CD14-positive monocyte (primary cell): ENCODE data around the gene ARF5. TPM values are rescaled to one million over a fixed set of nuclear protein-coding genes. Genes with fewer than 3 reads are reported as not detected.

ENCODE experiments used
- DNase-seq, 3 donors: peaks; one replicate each; pipeline ENCODE4 v3.0.0-alpha.2; 2011 to 2022
- H2AFZ ChIP-seq: 2 replicates; pipeline ENCODE4 v1.6.0; 2012; ENCODE audit warnings: mild to moderate bottlenecking, low read depth, low read length, inconsistent platforms; ENCODE audit not compliant: insufficient read depth, poor library complexity, severe bottlenecking
- H3K27ac ChIP-seq, 2 donors: 1 replicate in 1 of 2; 2 replicates in 1 of 2; pipeline ENCODE4 v1.5.1; 2012 to 2013; ENCODE audit warnings: low read length in 2 of 2, control low read depth in 1 of 2, inconsistent platforms in 1 of 2, low read depth in 1 of 2, mild to moderate bottlenecking in 1 of 2
- H3K27me3 ChIP-seq, 2 donors: one replicate each; pipeline versions ENCODE4 v1.6.0 to v1.6.1; 2011 to 2013; ENCODE audit warnings: low read length in 2 of 2; ENCODE audit not compliant: control insufficient read depth in 2 of 2, insufficient read depth in 2 of 2
- H3K36me3 ChIP-seq, 2 donors: replicated peaks in 1 of 2; 1 replicate in 1 of 2; 2 replicates in 1 of 2; pipeline versions ENCODE4 v1.5.1 to v1.6.1; 2012 to 2013; ENCODE audit warnings: low read length in 2 of 2, control low read depth in 1 of 2, inconsistent platforms in 1 of 2, mild to moderate bottlenecking in 1 of 2; ENCODE audit not compliant: insufficient read depth in 2 of 2, control insufficient read depth in 1 of 2
- H3K4me1 ChIP-seq, 2 donors: 1 replicate in 1 of 2; 2 replicates in 1 of 2; pipeline versions ENCODE4 v1.5.1 to v1.6.1; 2012 to 2013; ENCODE audit warnings: low read length in 2 of 2, control low read depth in 1 of 2, inconsistent platforms in 1 of 2, mild to moderate bottlenecking in 1 of 2, moderate library complexity in 1 of 2; ENCODE audit not compliant: insufficient read depth in 2 of 2, control insufficient read depth in 1 of 2
- H3K4me2 ChIP-seq: replicated peaks from 2 replicates; pipeline ENCODE3; 2012; ENCODE audit warnings: low read length, moderate library complexity, mild to moderate bottlenecking; ENCODE audit not compliant: poor library complexity, severe bottlenecking; ENCODE audit errors: extremely low read depth
- H3K4me3 ChIP-seq, 3 experiments: fragments of 200-600 bp in 1 of 3; sonication (generic) in 1 of 3; replicated peaks in 1 of 3; 1 replicate in 2 of 3; 2 replicates in 1 of 3; pipeline ENCODE4 v1.5.1; 2011 to 2013; ENCODE audit warnings: low read length in 3 of 3, mild to moderate bottlenecking in 3 of 3, control low read depth in 2 of 3, low read depth in 2 of 3, inconsistent platforms in 1 of 3, moderate library complexity in 1 of 3
- H3K79me2 ChIP-seq: 2 replicates; pipeline ENCODE4 v1.6.0; 2012; ENCODE audit warnings: mild to moderate bottlenecking, control low read depth, inconsistent platforms, low read length, moderate library complexity; ENCODE audit not compliant: insufficient read depth
- H3K9ac ChIP-seq: 2 replicates; pipeline ENCODE4 v1.6.0; 2017; ENCODE audit warnings: low read length, mild to moderate bottlenecking; ENCODE audit not compliant: insufficient read depth, poor library complexity, severe bottlenecking
- H3K9me3 ChIP-seq, 2 donors: replicated peaks in 1 of 2; 1 replicate in 1 of 2; 2 replicates in 1 of 2; pipeline versions ENCODE4 v1.5.1 to v1.6.1; 2012 to 2013; ENCODE audit warnings: low read length in 2 of 2, control low read depth in 1 of 2; ENCODE audit not compliant: control insufficient read depth in 1 of 2, insufficient read depth in 1 of 2
- H4K20me1 ChIP-seq: 2 replicates; pipeline ENCODE4 v1.6.0; 2012; ENCODE audit warnings: mild to moderate bottlenecking, low read length, control low read depth, moderate library complexity; ENCODE audit not compliant: insufficient read depth
- H3K27ac Mint-ChIP-seq, 7 donors: one replicate each; pipeline ENCODE4 v1.8.0; 2020; ENCODE audit warnings: mild to moderate bottlenecking in 7 of 7, mixed read lengths in 7 of 7, moderate library complexity in 6 of 7, inconsistent platforms in 2 of 7
- H3K27me3 Mint-ChIP-seq, 3 donors: one replicate each; pipeline ENCODE4 v1.8.0; 2021 to 2022; ENCODE audit warnings: low read depth in 3 of 3, mild to moderate bottlenecking in 3 of 3, mixed read lengths in 3 of 3, moderate library complexity in 3 of 3, inconsistent platforms in 1 of 3
- H3K36me3 Mint-ChIP-seq, 2 donors: one replicate each; pipeline ENCODE4 v1.8.0; 2020; ENCODE audit warnings: mixed read lengths in 2 of 2, inconsistent platforms in 1 of 2, mild to moderate bottlenecking in 1 of 2
- H3K4me1 Mint-ChIP-seq: one replicate; pipeline ENCODE4 v1.8.0; 2020; ENCODE audit warnings: mild to moderate bottlenecking, mixed read lengths
- H3K4me3 Mint-ChIP-seq, 2 donors: one replicate each; pipeline ENCODE4 v1.8.0; 2020; ENCODE audit warnings: mild to moderate bottlenecking in 2 of 2, mixed read lengths in 2 of 2, moderate library complexity in 1 of 2
- H3K9me3 Mint-ChIP-seq, 7 donors: one replicate each; pipeline ENCODE4 v1.8.0; 2020 to 2022; ENCODE audit warnings: mixed read lengths in 7 of 7, mild to moderate bottlenecking in 6 of 7, moderate library complexity in 6 of 7, inconsistent platforms in 2 of 7
- CTCF ChIP-seq: fragments of 200-600 bp; IDR thresholded peaks from one replicate; pipeline ENCODE4 v1.8.0; 2022; ENCODE audit warnings: antibody characterized with exemption, mild to moderate bottlenecking
- WGBS: methylation state at CpG from one replicate; pipeline ENCODE4 v1.1.5; 2013; ENCODE audit warnings: missing lambda C conversion rate; ENCODE audit not compliant: insufficient coverage; 5-methylcytosine and 5-hydroxymethylcytosine counted together
- intact Hi-C, 2 donors: fragments of 100-400 bp; cut with micrococcal nuclease; formaldehyde crosslinking; loops; one replicate each; pipeline versions ENCODE4 v1.15.0 to v1.15.1; 2023
- polyA plus RNA-seq, 3 donors: library from polyadenylated mRNA; depleted of rRNA in 1 of 3; unstranded in 2 of 3; stranded (reverse) in 1 of 3; fragments of 300-500 nt in 2 of 3; fragments of >200 nt in 1 of 3; fragmentation: Illumina TruSeq in 2 of 3; gene quantifications; 1 replicate in 2 of 3; 2 replicates in 1 of 3; pipeline ENCODE4 v1.2.3, GENCODE V29; 2012 to 2021

Gene ARF5
- polyA plus RNA-seq, 3 donors: 278 to 408 (median 313) TPM

DNA sequence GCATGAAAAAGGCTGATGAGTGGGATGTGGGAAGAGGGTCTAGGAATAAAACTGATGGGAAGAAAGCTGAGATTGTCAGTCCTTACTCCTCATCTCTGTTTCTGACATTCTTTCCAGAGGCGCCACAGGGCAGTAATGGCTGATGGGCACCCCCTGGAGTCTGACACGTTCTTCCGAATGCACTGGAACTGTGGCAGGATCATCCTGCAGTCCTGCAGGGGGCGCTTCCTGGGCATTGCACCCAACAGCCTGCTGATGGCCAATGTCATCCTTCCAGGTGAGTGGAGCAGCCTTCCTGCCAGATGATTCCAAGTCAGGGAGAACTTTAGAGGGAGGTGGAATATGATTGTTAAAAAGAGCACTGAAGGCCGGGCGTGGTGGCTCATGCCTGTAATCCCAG lies 10.1 kb downstream of the ARF5 start:
- Histone ChIP-seq H3K36me3 (no peaks in the 10 kb centered on the region), H3K4me2 (no peak overlapping the region), H3K9me3 (no peaks in the 10 kb centered on the region), H3K79me2 (no peaks in the 10 kb centered on the region), H3K27me3 (no peaks in the 10 kb centered on the region), H3K9ac (no peak overlapping the region), H3K27ac (no peak overlapping the region), H3K4me1 (peaks cover 22 to 24% of the 10 kb centered on the region in 2 donors), H3K4me3 (no peak overlapping the region), H4K20me1 (no peaks in the 10 kb centered on the region), H2AFZ (no peak overlapping the region)
- Mint-ChIP-seq H3K4me1 (peaks cover 29% of the 10 kb centered on the region), H3K27ac (no peak overlapping the region), H3K36me3 (no peaks in the 10 kb centered on the region), H3K9me3 (peaks cover 0 to 2% (median 0%) of the 10 kb centered on the region in 7 donors), H3K27me3 (peaks cover 3 to 11% (median 8%) of the 10 kb centered on the region in 3 donors), H3K4me3 (no peak overlapping the region)
- intact Hi-C loops: no loop called here
- no peak for TF ChIP-seq CTCF
- 82% methylated on average over 5 of the region's 6 CpGs for WGBS
- DNase-seq: no peak

GRCh38 chr7:127600885-127601284 lies 12.7 kb downstream of the ARF5 start:
- no peak overlapping the region for H3K27ac Mint-ChIP-seq
- peaks cover 6% of the 10 kb centered on the region for H3K4me1 Mint-ChIP-seq
- intact Hi-C loops: no loop called here
- peaks cover 0 to 2% (median 1%) of the 10 kb centered on the region in 7 donors for H3K9me3 Mint-ChIP-seq
- TF ChIP-seq CTCF: no peak
- no peaks in the 10 kb centered on the region for H3K27me3 ChIP-seq
- no peak overlapping the region for H3K27ac ChIP-seq
- peaks cover 0 to under 1% of the 10 kb centered on the region in 2 donors for H3K4me1 ChIP-seq
- H3K4me3 Mint-ChIP-seq: no peak overlapping the region
- no peak overlapping the region for H3K4me2 ChIP-seq
- H3K4me3 ChIP-seq: no peak overlapping the region
- DNase-seq: no peak
- H2AFZ ChIP-seq: no peak overlapping the region
- no peaks in the 10 kb centered on the region for H3K9me3 ChIP-seq
- H3K36me3 ChIP-seq: no peaks in the 10 kb centered on the region
- H3K36me3 Mint-ChIP-seq: no peaks in the 10 kb centered on the region
- no peak overlapping the region for H3K9ac ChIP-seq
- H3K79me2 ChIP-seq: no peaks in the 10 kb centered on the region
- no peaks in the 10 kb centered on the region for H4K20me1 ChIP-seq
- peaks cover 3 to 8% (median 7%) of the 10 kb centered on the region in 3 donors for H3K27me3 Mint-ChIP-seq
- 88% methylated on average over 3 of the region's 3 CpGs for WGBS
